GM19438 (cell line): ENCODE results near the gene TMUB1.

Experiments
- ATAC-seq: cut with Tn5 transposase; IDR thresholded peaks from one replicate; pipeline ENCODE4 v1.9.1; 2021; ENCODE audit warnings: low read depth; ENCODE audit not compliant: unreplicated experiment

TMUB1 gene

GRCh38 chr7:151104411-151105235 lies 21.3 kb upstream of the TMUB1 start:
- ATAC-seq = no peak

DNA sequence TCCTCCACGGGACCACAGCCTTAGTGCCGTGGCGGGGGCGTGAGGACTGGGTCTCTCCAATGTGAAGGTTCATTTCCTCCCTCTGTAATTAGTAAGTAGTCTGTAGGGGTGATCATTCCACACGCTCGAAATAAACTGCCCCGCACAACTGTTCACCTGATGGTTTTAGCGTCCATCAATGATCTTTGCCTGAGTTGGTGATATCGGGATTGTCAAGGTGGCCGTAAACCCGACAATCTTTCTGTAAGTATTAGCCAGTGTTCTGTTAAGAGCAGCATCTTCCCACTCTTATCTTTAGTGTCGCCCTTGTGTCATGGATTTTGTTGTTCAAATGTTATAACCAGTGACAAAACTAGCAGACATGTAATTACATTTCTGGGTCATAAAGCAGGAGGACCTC lies 20.7 kb upstream of the TMUB1 start:
- ATAC-seq = no peak

GRCh38 chr7:151102991-151103390 lies 19.7 kb upstream of the TMUB1 start:
- no peak for ATAC-seq

GRCh38 chr7:151101621-151102396 lies 18.5 kb upstream of the TMUB1 start:
- no peak for ATAC-seq

- no peak for ATAC-seq
These were observed 17.6 kb upstream of the TMUB1 start for GRCh38 chr7:151100921-151101320.

- ATAC-seq = no peak
These were observed 16.4 kb upstream of the TMUB1 start for GRCh38 chr7:151099486-151100211.

GRCh38 chr7:151095828-151096475 lies 12.7 kb upstream of the TMUB1 start:
- no peak for ATAC-seq

GRCh38 chr7:151095123-151095797 lies 12.0 kb upstream of the TMUB1 start:
- ATAC-seq = no peak

- no peak for ATAC-seq
These were observed 11.4 kb upstream of the TMUB1 start for GRCh38 chr7:151094675-151095074.

DNA sequence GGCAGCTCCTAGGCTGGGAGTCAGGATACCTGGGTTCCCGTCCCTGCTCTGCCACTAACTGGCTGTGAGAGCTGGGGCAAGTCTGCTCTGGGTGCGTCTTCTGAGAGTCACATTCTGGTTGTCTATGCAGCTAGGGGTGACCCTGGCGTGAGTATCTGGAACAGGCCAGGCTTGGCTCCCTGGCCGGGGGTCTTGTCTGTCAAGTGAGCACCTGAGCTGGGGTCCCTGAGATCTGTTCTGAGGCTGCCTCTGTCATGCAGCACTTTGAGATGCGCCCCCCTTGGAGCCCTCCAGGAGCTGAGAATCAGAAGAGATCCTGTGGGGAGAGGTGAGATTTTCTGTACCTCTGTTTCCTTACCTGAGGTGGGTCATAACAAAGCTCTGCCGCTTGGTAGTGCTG lies 10.5 kb upstream of the TMUB1 start:
- no peak for ATAC-seq

GRCh38 chr7:151091988-151092387 lies 8.7 kb upstream of the TMUB1 start:
- ATAC-seq = no peak

DNA sequence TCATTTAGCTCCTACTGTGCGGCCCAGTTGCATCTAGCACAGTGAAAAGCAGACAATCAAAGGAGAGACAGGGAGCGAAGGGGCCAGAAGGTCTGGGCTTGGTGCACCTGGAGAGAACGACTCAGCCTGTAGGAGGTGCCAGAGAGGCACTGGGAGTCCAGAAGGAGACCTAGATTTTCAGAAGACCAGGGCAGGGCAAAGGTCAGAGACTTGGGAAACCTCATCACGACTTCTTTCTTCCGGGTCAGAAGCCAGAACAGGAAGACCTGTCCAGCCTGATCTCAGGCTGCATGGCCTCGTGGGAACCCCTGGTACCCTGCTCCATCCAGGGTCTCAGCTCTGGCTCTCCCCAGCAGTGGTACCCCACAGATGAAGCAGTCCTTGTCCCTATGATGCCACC lies 8.1 kb upstream of the TMUB1 start:
- ATAC-seq = no peak

- no peak for ATAC-seq
These were observed 7.7 kb upstream of the TMUB1 start for GRCh38 chr7:151091003-151091402.

GRCh38 chr7:151089893-151090730 lies 6.8 kb upstream of the TMUB1 start:
- no peak for ATAC-seq

GRCh38 chr7:151088856-151089699 lies 5.8 kb upstream of the TMUB1 start:
- ATAC-seq = no peak

- no peak for ATAC-seq
These were observed 4.9 kb upstream of the TMUB1 start for GRCh38 chr7:151088019-151088855.

DNA sequence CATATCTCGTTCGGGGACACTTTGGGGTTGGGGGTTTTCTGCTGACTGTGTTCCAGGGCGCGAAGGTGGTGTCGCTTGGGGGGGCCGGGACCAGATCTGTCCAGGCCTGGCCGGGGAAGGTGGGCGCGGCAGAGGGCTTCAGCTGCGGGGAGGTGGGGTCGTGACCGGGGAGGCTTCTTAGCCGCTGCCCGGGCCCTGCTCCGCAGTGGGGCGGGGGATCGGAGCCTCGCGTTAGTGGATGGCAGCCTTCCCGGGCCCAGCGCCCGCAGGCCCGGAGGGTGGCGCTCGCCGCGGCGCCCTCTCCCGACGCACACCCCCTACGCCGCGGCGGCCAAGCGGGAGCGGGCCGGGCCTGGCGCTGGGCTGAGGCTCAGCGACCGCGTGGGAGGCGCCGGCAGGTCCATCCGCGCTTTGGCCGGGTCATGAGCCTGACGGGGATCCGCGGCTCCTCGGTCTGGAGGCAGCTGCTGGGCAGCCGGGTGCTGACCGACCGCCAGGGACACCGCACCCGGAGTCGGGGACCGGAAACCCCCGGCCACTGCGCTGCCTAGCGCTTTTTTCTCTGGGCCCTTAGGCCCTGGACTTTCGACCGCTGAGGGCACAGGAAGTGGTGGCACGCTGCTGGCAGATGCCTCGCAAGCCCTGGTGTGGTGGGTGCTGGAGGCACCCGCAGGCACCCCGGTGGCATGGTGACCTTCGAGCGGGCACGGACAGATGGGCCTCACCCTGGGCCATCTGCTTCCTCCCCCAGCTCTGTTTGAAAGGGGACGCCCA lies 4.1 kb upstream of the TMUB1 start:
- ATAC-seq = no peak
